WTC11 (cell line): ENCODE measurements around the gene GALNT9. TPM values are rescaled to one million over a fixed set of nuclear protein-coding genes. Genes with fewer than 3 reads are reported as not detected.

Experiments
- ATAC-seq: fragments of 200-7000 bp; cut with Tn5 transposase; 2 replicates; pipeline ENCODE4 v1.10.0; 2021; ENCODE audit warnings: mild to moderate bottlenecking, moderate library complexity
- CTCF ChIA-PET: fragments of 300-600 bp; sonication (Branson Sonifier 250); formaldehyde crosslinking; loops from one replicate; lab custom pipeline; 2021; ENCODE audit warnings: antibody characterized with exemption; lab: Charles Lee
- POLR2A ChIA-PET: fragments of 350-600 bp; sonication (Branson Sonifier 250); formaldehyde crosslinking; loops from one replicate; lab custom pipeline; 2021; ENCODE audit warnings: antibody characterized with exemption; lab: Charles Lee
- DNase-seq: peaks from one replicate; pipeline ENCODE4 v3.0.0; 2021; ENCODE audit warnings: low spot score
- H3K27ac Mint-ChIP-seq: 2 replicates; pipeline ENCODE4 v1.8.0; 2021; ENCODE audit warnings: mixed read lengths
- H3K27me3 Mint-ChIP-seq: 2 replicates; pipeline ENCODE4 v1.8.0; 2021; ENCODE audit warnings: low read depth, mild to moderate bottlenecking, moderate library complexity, mixed read lengths
- H3K36me3 Mint-ChIP-seq: 2 replicates; pipeline ENCODE4 v1.8.0; 2021; ENCODE audit warnings: mixed read lengths
- H3K4me1 Mint-ChIP-seq: 2 replicates; pipeline ENCODE4 v1.8.0; 2022; ENCODE audit warnings: mixed read lengths
- H3K4me3 Mint-ChIP-seq: 2 replicates; pipeline ENCODE4 v1.8.0; 2021; ENCODE audit warnings: mild to moderate bottlenecking, moderate library complexity, mixed read lengths
- H3K9me3 Mint-ChIP-seq: 2 replicates; pipeline ENCODE4 v1.8.0; 2021; ENCODE audit warnings: mixed read lengths
- ATF1 ChIP-seq: sonication (generic); formaldehyde crosslinking; IDR thresholded peaks from 2 replicates; pipeline ENCODE4 v1.8.1; 2023; ENCODE audit warnings: mild to moderate bottlenecking, moderate library complexity, missing genetic modification reagents
- ELF4 ChIP-seq: sonication (generic); formaldehyde crosslinking; IDR thresholded peaks from 2 replicates; pipeline ENCODE4 v1.8.1; 2022; ENCODE audit warnings: low read depth, mild to moderate bottlenecking, moderate library complexity, missing genetic modification reagents
- KAT7 ChIP-seq: sonication (generic); formaldehyde crosslinking; IDR thresholded peaks from 2 replicates; pipeline ENCODE4 v1.8.1; 2023; ENCODE audit warnings: missing genetic modification reagents, mild to moderate bottlenecking, borderline replicate concordance
- NFATC4 ChIP-seq: fragments of 250-450 bp; sonication (Bioruptor Pico); IDR thresholded peaks from 2 replicates; pipeline ENCODE4 v1.9.0; 2021; ENCODE audit warnings: mild to moderate bottlenecking
- NFE2L1 ChIP-seq: sonication (generic); formaldehyde crosslinking; IDR thresholded peaks from 2 replicates; pipeline ENCODE4 v1.8.1; 2023; ENCODE audit warnings: missing genetic modification reagents
- NR1H2 ChIP-seq: sonication (generic); formaldehyde crosslinking; IDR thresholded peaks from 2 replicates; pipeline ENCODE4 v1.9.0; 2021; ENCODE audit warnings: mild to moderate bottlenecking, moderate library complexity, missing genetic modification reagents
- NR2C2 ChIP-seq: sonication (generic); formaldehyde crosslinking; IDR thresholded peaks from 2 replicates; pipeline ENCODE4 v1.8.0; 2022; ENCODE audit warnings: mild to moderate bottlenecking, missing genetic modification reagents
- RELA ChIP-seq: sonication (generic); formaldehyde crosslinking; IDR thresholded peaks from 2 replicates; pipeline ENCODE4 v1.8.1; 2022; ENCODE audit warnings: missing genetic modification reagents, mild to moderate bottlenecking, borderline replicate concordance
- SOX15 ChIP-seq: fragments of 250-450 bp; sonication (Bioruptor Pico); IDR thresholded peaks from 2 replicates; pipeline ENCODE4 v1.9.0; 2021; ENCODE audit warnings: mild to moderate bottlenecking
- TEAD1 ChIP-seq: sonication (generic); formaldehyde crosslinking; IDR thresholded peaks from 2 replicates; pipeline ENCODE4 v1.8.0; 2022; ENCODE audit warnings: mild to moderate bottlenecking, missing genetic modification reagents
- TEAD4 ChIP-seq: sonication (generic); formaldehyde crosslinking; IDR thresholded peaks from 2 replicates; pipeline ENCODE4 v1.8.0; 2022; ENCODE audit warnings: mild to moderate bottlenecking, missing genetic modification reagents
- ZNF219 ChIP-seq: sonication (generic); formaldehyde crosslinking; IDR thresholded peaks from 2 replicates; pipeline ENCODE4 v1.8.0; 2023; ENCODE audit warnings: missing genetic modification reagents, mild to moderate bottlenecking, borderline replicate concordance
- total RNA-seq: library from RNA; stranded (reverse); gene quantifications from 3 replicates; pipeline ENCODE4 v1.2.3, GENCODE V29; 2021
- TF ChIP-seq, protein P1 (sequence below): sonication (generic); formaldehyde crosslinking; IDR thresholded peaks from 2 replicates; pipeline ENCODE4 v1.8.1; 2023; ENCODE audit warnings: mild to moderate bottlenecking, missing genetic modification reagents, moderate library complexity
- TF ChIP-seq, protein P2 (sequence below): sonication (generic); formaldehyde crosslinking; IDR thresholded peaks from 2 replicates; pipeline ENCODE4 v1.8.0; 2023; ENCODE audit warnings: mild to moderate bottlenecking, missing genetic modification reagents
- TF ChIP-seq, protein P3 (sequence below): sonication (generic); formaldehyde crosslinking; IDR thresholded peaks from 2 replicates; pipeline ENCODE4 v1.8.1; 2022; ENCODE audit warnings: mild to moderate bottlenecking, missing genetic modification reagents, moderate library complexity, borderline replicate concordance
- TF ChIP-seq, protein P4 (sequence below): fragments of 250-450 bp; sonication (Bioruptor Pico); conservative IDR thresholded peaks from 2 replicates; pipeline ENCODE4 v1.9.0; 2021; ENCODE audit warnings: mild to moderate bottlenecking
- TF ChIP-seq, protein P5 (sequence below): sonication (generic); formaldehyde crosslinking; IDR thresholded peaks from 2 replicates; pipeline ENCODE4 v1.8.1; 2023; ENCODE audit warnings: mild to moderate bottlenecking, missing genetic modification reagents
- TF ChIP-seq, protein P6 (sequence below): sonication (generic); formaldehyde crosslinking; conservative IDR thresholded peaks from 2 replicates; pipeline ENCODE4 v1.8.1; 2023; ENCODE audit warnings: mild to moderate bottlenecking, low read depth, missing genetic modification reagents, moderate library complexity

The GALNT9 gene
- total RNA-seq, 1 experiment from 2014 or later, result 0.90 TPM

DNA sequence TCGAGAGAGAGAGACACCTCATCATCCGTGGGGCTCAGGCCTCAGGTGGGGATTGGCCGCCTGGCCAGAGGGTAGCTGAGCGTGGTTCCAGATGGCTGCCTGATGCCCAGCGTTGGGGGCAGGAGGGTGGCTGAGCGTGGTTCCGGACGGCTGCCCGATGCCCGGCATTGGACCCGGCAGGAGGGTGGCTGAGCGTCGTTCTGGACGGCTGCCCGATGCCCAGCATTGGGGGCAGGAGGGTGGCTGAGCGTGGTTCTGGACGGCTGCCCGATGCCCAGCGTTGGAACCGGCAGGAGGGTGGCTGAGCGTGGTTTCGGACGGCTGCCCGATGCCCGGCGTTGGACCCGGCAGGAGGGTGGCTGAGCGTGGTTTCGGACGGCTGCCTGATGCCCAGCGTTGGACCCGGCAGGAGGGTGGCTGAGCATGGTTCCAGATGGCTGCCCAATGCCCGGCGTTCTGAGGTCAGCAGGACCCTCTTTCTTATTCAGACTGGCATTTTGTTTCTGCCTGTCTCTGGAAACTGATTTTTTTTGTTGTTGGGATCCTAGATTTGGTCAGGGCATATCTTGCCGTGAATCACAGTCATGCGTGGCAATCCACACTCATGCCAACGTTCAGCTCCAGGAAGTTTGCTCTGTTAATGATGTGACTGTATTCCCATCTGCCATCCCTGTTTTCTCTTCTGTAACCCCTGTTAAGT lies 40.7 kb downstream of the GALNT9 start:
- TF ChIP-seq, protein P1, sequence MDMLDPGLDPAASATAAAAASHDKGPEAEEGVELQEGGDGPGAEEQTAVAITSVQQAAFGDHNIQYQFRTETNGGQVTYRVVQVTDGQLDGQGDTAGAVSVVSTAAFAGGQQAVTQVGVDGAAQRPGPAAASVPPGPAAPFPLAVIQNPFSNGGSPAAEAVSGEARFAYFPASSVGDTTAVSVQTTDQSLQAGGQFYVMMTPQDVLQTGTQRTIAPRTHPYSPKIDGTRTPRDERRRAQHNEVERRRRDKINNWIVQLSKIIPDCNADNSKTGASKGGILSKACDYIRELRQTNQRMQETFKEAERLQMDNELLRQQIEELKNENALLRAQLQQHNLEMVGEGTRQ (CRISPR knock-in tag), result no peak
- TF ChIP-seq SOX15 (CRISPR knock-in tag) (no peak), ZNF219 (CRISPR knock-in tag) (no peak), TEAD1 (CRISPR knock-in tag) (no peak), NFE2L1 (CRISPR knock-in tag) (no peak), NFATC4 (CRISPR knock-in tag) (no peak)
- TF ChIP-seq, protein P2, sequence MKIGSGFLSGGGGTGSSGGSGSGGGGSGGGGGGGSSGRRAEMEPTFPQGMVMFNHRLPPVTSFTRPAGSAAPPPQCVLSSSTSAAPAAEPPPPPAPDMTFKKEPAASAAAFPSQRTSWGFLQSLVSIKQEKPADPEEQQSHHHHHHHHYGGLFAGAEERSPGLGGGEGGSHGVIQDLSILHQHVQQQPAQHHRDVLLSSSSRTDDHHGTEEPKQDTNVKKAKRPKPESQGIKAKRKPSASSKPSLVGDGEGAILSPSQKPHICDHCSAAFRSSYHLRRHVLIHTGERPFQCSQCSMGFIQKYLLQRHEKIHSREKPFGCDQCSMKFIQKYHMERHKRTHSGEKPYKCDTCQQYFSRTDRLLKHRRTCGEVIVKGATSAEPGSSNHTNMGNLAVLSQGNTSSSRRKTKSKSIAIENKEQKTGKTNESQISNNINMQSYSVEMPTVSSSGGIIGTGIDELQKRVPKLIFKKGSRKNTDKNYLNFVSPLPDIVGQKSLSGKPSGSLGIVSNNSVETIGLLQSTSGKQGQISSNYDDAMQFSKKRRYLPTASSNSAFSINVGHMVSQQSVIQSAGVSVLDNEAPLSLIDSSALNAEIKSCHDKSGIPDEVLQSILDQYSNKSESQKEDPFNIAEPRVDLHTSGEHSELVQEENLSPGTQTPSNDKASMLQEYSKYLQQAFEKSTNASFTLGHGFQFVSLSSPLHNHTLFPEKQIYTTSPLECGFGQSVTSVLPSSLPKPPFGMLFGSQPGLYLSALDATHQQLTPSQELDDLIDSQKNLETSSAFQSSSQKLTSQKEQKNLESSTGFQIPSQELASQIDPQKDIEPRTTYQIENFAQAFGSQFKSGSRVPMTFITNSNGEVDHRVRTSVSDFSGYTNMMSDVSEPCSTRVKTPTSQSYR (CRISPR knock-in tag), result no peak
- TF ChIP-seq, protein P3, sequence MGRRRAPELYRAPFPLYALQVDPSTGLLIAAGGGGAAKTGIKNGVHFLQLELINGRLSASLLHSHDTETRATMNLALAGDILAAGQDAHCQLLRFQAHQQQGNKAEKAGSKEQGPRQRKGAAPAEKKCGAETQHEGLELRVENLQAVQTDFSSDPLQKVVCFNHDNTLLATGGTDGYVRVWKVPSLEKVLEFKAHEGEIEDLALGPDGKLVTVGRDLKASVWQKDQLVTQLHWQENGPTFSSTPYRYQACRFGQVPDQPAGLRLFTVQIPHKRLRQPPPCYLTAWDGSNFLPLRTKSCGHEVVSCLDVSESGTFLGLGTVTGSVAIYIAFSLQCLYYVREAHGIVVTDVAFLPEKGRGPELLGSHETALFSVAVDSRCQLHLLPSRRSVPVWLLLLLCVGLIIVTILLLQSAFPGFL (CRISPR knock-in tag), result no peak
- TF ChIP-seq, protein P4, sequence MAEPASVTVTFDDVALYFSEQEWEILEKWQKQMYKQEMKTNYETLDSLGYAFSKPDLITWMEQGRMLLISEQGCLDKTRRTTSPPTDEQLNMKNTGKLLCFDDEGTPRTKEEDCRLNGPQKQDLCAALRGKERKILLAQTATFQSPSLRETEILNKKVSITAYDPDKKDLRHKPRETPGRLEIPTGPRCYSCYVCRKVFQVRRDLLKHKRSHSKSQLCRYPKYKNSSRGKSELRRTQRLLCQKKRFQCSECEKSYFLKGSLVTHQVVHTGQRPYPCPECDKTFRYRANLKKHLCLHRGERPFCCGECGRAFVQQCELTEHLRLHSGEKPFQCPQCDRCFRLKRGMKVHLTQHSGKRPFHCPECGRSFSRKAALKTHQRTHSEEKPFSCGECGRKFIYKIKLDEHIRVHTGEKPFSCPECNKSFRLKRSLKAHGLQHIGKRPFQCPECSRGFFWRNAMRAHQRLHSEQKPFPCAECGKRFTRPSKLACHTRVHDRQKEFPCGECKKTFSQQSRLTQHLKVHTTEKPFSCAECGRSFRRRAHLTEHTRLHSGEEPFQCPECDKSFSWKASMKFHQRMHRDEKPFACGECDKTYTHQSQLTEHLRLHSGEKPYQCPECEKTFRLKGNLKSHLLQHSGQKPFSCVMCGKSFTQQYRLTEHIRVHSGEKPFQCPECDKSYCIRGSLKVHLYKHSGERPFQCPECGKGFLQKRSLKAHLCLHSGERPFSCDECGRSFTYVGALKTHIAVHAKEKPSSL (CRISPR knock-in tag), result no peak
- ChIA-PET CTCF (interaction anchor here (1.0 to 1.3 kb wide), 3 partner anchors 12 to 125 kb away, joined by 3 to 6 read pairs (median 3); no protein-coding TSS in a partner anchor), POLR2A (interaction anchor here (0.6 kb wide), 1 partner anchor 15 kb away, joined by 3 read pairs; no protein-coding TSS in a partner anchor)
- H3K27me3 Mint-ChIP-seq, result peaks cover 59% of the 10 kb centered on the region
- H3K36me3 Mint-ChIP-seq, result peaks cover 4% of the 10 kb centered on the region
- no peak overlapping the region; the same call in 1 of the 2 replicates for H3K27ac Mint-ChIP-seq
- H3K4me1 Mint-ChIP-seq, result peaks cover 11% of the 10 kb centered on the region
- H3K9me3 Mint-ChIP-seq, result peaks cover 5% of the 10 kb centered on the region
- no peak for ATAC-seq
- DNase-seq, result peak; percentile 4
- no peak overlapping the region for H3K4me3 Mint-ChIP-seq

DNA sequence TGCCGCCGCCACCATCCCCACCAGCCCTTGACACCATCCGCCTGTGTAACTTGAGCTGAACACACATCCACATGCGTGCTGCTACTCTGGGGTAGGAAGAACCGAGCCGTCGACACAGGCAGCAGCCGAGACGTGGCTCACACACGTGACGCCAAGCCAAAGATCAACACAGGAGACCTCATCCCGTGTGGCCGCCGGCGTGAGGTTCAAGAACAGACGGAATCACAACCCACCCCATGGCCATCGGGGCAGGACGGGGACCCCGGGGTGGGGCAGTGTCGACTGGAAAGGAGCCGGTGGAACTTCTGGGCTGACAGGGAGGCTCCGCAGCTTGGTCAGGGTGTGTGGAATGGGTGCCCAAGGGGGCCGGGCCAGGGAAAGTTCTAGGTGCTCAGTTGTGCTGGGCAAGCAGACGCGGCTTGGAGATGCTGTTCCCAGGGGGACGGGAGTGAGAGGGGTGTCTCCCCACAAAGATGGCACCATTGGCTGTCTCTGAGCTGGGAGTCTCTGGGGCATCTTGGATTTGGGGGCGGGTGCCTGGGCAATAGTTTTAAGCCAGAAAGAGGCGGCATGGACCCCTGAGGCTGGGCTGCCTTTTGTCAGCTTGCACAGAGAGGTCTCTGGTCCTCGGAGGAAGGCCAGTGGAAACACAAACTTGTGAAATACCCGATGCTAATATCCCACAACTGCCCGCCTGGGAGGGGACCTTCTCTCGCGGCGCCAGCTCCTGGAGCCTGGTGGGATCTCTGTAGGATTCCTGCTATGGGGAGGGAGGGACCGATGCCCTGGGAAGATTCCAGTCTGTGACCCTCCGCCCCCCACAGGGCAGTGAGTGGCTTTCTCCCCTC lies 41.8 kb downstream of the GALNT9 start:
- ATAC-seq (no peak), DNase-seq (peak; percentile 13)
- H3K4me3 Mint-ChIP-seq, result no peak overlapping the region
- TF ChIP-seq ELF4 (CRISPR knock-in tag) (no peak), ATF1 (no peak)
- peaks cover 5% of the 10 kb centered on the region for H3K9me3 Mint-ChIP-seq
- no peak overlapping the region for H3K27ac Mint-ChIP-seq
- peaks cover 4% of the 10 kb centered on the region for H3K36me3 Mint-ChIP-seq
- peaks cover 19% of the 10 kb centered on the region for H3K4me1 Mint-ChIP-seq
- CTCF ChIA-PET, result interaction anchor here (0.5 kb wide), 1 partner anchor 307 kb away, joined by 4 read pairs; no protein-coding TSS in a partner anchor
- peaks cover 53% of the 10 kb centered on the region for H3K27me3 Mint-ChIP-seq
- POLR2A ChIA-PET, result no interaction called here

DNA sequence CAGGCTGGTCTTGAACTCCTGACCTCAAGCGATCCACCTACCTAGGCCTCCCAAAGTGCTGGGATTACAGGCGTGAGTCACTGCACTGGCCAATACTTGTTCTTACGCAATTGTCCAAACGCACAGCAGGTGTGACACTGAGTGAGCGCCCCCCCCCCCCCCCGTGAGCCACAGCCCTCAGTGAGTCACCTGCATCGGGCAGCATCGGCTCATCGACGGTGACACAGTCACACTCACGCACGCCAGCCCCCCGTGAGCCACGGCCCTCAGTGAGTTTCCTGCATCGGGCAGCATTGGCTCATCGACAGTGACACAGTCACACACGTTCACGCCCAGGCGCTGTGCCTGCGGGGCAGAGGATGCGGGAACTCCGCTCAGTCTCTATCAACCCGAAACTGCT lies 42.5 kb downstream of the GALNT9 start:
- no peak for ATAC-seq
- Mint-ChIP-seq H3K36me3 (peaks cover 1% of the 10 kb centered on the region), H3K4me3 (no peak overlapping the region), H3K27me3 (peaks cover 46% of the 10 kb centered on the region), H3K27ac (no peak overlapping the region), H3K4me1 (peaks cover 21% of the 10 kb centered on the region), H3K9me3 (peaks cover 1% of the 10 kb centered on the region)
- POLR2A ChIA-PET, result no interaction called here
- DNase-seq, result peak; percentile 5
- CTCF ChIA-PET, result interaction anchor here (1.0 to 4.3 kb wide), 3 partner anchors 12 to 127 kb away, joined by 3 to 51 read pairs (median 29); no protein-coding TSS in a partner anchor
- TF ChIP-seq NR1H2 (CRISPR knock-in tag) (no peak), KAT7 (CRISPR knock-in tag) (no peak), RELA (CRISPR knock-in tag) (no peak), NR2C2 (CRISPR knock-in tag) (no peak), TEAD4 (CRISPR knock-in tag) (no peak)
- TF ChIP-seq, protein P5, sequence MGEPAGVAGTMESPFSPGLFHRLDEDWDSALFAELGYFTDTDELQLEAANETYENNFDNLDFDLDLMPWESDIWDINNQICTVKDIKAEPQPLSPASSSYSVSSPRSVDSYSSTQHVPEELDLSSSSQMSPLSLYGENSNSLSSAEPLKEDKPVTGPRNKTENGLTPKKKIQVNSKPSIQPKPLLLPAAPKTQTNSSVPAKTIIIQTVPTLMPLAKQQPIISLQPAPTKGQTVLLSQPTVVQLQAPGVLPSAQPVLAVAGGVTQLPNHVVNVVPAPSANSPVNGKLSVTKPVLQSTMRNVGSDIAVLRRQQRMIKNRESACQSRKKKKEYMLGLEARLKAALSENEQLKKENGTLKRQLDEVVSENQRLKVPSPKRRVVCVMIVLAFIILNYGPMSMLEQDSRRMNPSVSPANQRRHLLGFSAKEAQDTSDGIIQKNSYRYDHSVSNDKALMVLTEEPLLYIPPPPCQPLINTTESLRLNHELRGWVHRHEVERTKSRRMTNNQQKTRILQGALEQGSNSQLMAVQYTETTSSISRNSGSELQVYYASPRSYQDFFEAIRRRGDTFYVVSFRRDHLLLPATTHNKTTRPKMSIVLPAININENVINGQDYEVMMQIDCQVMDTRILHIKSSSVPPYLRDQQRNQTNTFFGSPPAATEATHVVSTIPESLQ (CRISPR knock-in tag), result no peak
- TF ChIP-seq, protein P6, sequence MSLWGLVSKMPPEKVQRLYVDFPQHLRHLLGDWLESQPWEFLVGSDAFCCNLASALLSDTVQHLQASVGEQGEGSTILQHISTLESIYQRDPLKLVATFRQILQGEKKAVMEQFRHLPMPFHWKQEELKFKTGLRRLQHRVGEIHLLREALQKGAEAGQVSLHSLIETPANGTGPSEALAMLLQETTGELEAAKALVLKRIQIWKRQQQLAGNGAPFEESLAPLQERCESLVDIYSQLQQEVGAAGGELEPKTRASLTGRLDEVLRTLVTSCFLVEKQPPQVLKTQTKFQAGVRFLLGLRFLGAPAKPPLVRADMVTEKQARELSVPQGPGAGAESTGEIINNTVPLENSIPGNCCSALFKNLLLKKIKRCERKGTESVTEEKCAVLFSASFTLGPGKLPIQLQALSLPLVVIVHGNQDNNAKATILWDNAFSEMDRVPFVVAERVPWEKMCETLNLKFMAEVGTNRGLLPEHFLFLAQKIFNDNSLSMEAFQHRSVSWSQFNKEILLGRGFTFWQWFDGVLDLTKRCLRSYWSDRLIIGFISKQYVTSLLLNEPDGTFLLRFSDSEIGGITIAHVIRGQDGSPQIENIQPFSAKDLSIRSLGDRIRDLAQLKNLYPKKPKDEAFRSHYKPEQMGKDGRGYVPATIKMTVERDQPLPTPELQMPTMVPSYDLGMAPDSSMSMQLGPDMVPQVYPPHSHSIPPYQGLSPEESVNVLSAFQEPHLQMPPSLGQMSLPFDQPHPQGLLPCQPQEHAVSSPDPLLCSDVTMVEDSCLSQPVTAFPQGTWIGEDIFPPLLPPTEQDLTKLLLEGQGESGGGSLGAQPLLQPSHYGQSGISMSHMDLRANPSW, result no peak
